Astrocyte of the spinal cord (primary cell): ENCODE data around the gene RND3.

Source experiments
- DNase-seq: peaks from one replicate; pipeline ENCODE4 v3.0.0; 2011; ENCODE audit warnings: low read depth, low spot score
- H3K4me3 ChIP-seq: 2 replicates; pipeline ENCODE4 v1.5.1; 2011; ENCODE audit warnings: low read depth, mild to moderate bottlenecking, low read length, moderate library complexity
- CTCF ChIP-seq: IDR thresholded peaks from 2 replicates; pipeline ENCODE4 v1.5.1; 2012; ENCODE audit warnings: low read depth, mild to moderate bottlenecking, low read length, inconsistent platforms
- in situ Hi-C: cut with HindIII; loops from 2 replicates; pipeline ENCODE4 v1.10.0; 2017; ENCODE audit warnings: low sequenced_read_pairs

RND3 gene

GRCh38 chr2:150438041-150438440 lies 49.4 kb downstream of the RND3 start:
- in situ Hi-C loops = no loop called here
- TF ChIP-seq CTCF = no peak

GRCh38 chr2:150432312-150432625 lies 55.2 kb downstream of the RND3 start:
- no peak overlapping the region for H3K4me3 ChIP-seq
- in situ Hi-C loops = no loop called here
- TF ChIP-seq CTCF = no peak
- DNase-seq = no peak

More at GRCh38 chr2:150438041-150438440, 49.4 kb downstream of the RND3 start:
- no peak for DNase-seq
- H3K4me3 ChIP-seq = no peak overlapping the region

GRCh38 chr2:150431561-150432311 lies 55.7 kb downstream of the RND3 start:
- in situ Hi-C loops = no loop called here
- TF ChIP-seq CTCF = no peak
- no peak for DNase-seq
- no peak overlapping the region for H3K4me3 ChIP-seq

- no peak for TF ChIP-seq CTCF
- no peak for DNase-seq
- no peak overlapping the region for H3K4me3 ChIP-seq
- in situ Hi-C loops = no loop called here
Measured at GRCh38 chr2:150429384-150429961, 58.0 kb downstream of the RND3 start.

GRCh38 chr2:150428641-150429040 lies 58.8 kb downstream of the RND3 start:
- in situ Hi-C loops = no loop called here
- no peak for DNase-seq
- H3K4me3 ChIP-seq = no peak overlapping the region
- no peak for TF ChIP-seq CTCF

- in situ Hi-C loops = no loop called here
- no peak for TF ChIP-seq CTCF
- no peak overlapping the region for H3K4me3 ChIP-seq
- no peak for DNase-seq
Measured at GRCh38 chr2:150427298-150427697, 60.2 kb downstream of the RND3 start.
